H1 (cell line): ENCODE results near the gene ZNF527. TPM values are rescaled to one million over a fixed set of nuclear protein-coding genes. Genes with fewer than 3 reads are reported as not detected.

Source experiments
- CTCF ChIA-PET: fragments of 300-600 bp; sonication (Branson Sonifier 250); formaldehyde crosslinking; loops from one replicate; lab custom pipeline; 2021; ENCODE audit not compliant: partially characterized antibody; lab: Charles Lee
- POLR2A ChIA-PET: fragments of 300-600 bp; sonication (Branson Sonifier 250); formaldehyde crosslinking; loops from one replicate; lab custom pipeline; 2021; ENCODE audit warnings: inconsistent platforms; ENCODE audit not compliant: partially characterized antibody; lab: Charles Lee
- DNase-seq, 2 experiments: peaks; one replicate each; pipeline versions ENCODE4 v3.0.0 to v3.0.0-alpha.2; 2010 to 2022; ENCODE audit warnings: low spot score in 2 of 2, low read depth in 1 of 2, mixed read lengths in 1 of 2
- FAIRE-seq: peaks from 2 replicates; lab custom pipeline; 2011; peaks lifted over from hg19 to GRCh38; lab: Jason Lieb, UNC
- H2AFZ ChIP-seq: 2 replicates; pipeline ENCODE4 v1.8.1; 2012; ENCODE audit warnings: low read length, inconsistent platforms
- H2AK5ac ChIP-seq: 2 replicates; pipeline ENCODE4 v1.6.1; 2013; ENCODE audit warnings: low read depth, low read length
- H2BK120ac ChIP-seq: replicated peaks from 2 replicates; pipeline ENCODE3; 2013; ENCODE audit warnings: low read depth, low read length, inconsistent platforms
- H2BK12ac ChIP-seq: 2 replicates; pipeline ENCODE4 v1.6.1; 2013; ENCODE audit warnings: low read depth, low read length
- H2BK15ac ChIP-seq: 2 replicates; pipeline ENCODE4 v1.6.1; 2013; ENCODE audit warnings: low read length
- H2BK20ac ChIP-seq: 2 replicates; pipeline ENCODE4 v1.6.1; 2013; ENCODE audit warnings: low read length
- H2BK5ac ChIP-seq: 2 replicates; pipeline ENCODE4 v1.6.1; 2013; ENCODE audit warnings: low read depth, low read length
- H3K14ac ChIP-seq: 2 replicates; pipeline ENCODE4 v1.6.1; 2013; ENCODE audit warnings: inconsistent platforms; ENCODE audit not compliant: insufficient read length
- H3K18ac ChIP-seq: 2 replicates; pipeline ENCODE4 v1.6.1; 2013; ENCODE audit warnings: low read length; ENCODE audit errors: extremely low read depth
- H3K23ac ChIP-seq: 2 replicates; pipeline ENCODE4 v1.6.1; 2013; ENCODE audit warnings: inconsistent platforms; ENCODE audit not compliant: insufficient read length
- H3K23me2 ChIP-seq: 2 replicates; pipeline ENCODE4 v1.6.1; 2013; ENCODE audit warnings: low read depth, low read length
- H3K27ac ChIP-seq: 2 replicates; pipeline ENCODE4 v1.6.1; 2011; ENCODE audit warnings: low read depth, low read length, inconsistent platforms
- H3K27me3 ChIP-seq, 4 experiments: replicated peaks in 1 of 4; 1 replicate in 1 of 4; 2 replicates in 3 of 4; pipeline versions ENCODE4 v1.6.1 to v1.8.1; 2011 to 2013; ENCODE audit warnings: low read length in 3 of 4, mild to moderate bottlenecking in 3 of 4, inconsistent platforms in 2 of 4, mixed read lengths in 2 of 4, moderate library complexity in 1 of 4; ENCODE audit not compliant: control insufficient read depth in 3 of 4, insufficient read depth in 3 of 4; ENCODE audit errors: extremely low read depth in 1 of 4
- H3K36me3 ChIP-seq, 4 experiments: 2 replicates each; pipeline versions ENCODE4 v1.6.1 to v1.8.1; 2011 to 2013; ENCODE audit warnings: mild to moderate bottlenecking in 4 of 4, low read length in 3 of 4, moderate library complexity in 2 of 4, control low read depth in 1 of 4, inconsistent platforms in 1 of 4; ENCODE audit not compliant: insufficient read depth in 4 of 4, control insufficient read depth in 2 of 4
- H3K4ac ChIP-seq: replicated peaks from 2 replicates; pipeline ENCODE3; 2013; ENCODE audit warnings: low read length, low read depth, mixed read lengths, inconsistent platforms; ENCODE audit not compliant: insufficient read length
- H3K4me1 ChIP-seq, 4 experiments: replicated peaks in 1 of 4; 1 replicate in 1 of 4; 2 replicates in 3 of 4; pipeline versions ENCODE4 v1.6.1 to v1.8.1; 2011 to 2013; ENCODE audit warnings: low read length in 3 of 4, inconsistent platforms in 2 of 4, mixed read lengths in 1 of 4; ENCODE audit not compliant: insufficient read depth in 4 of 4, control insufficient read depth in 3 of 4
- H3K4me2 ChIP-seq, 2 experiments: 2 replicates each; pipeline versions ENCODE4 v1.6.1 to v1.8.1; 2011 to 2013; ENCODE audit warnings: low read depth in 2 of 2, low read length in 2 of 2, control low read depth in 1 of 2, inconsistent platforms in 1 of 2, mild to moderate bottlenecking in 1 of 2; ENCODE audit not compliant: insufficient read depth in 1 of 2
- H3K4me3 ChIP-seq, 4 experiments: fragments of 200-600, 300-600 bp in 1 of 4; sonication (generic), shearing (Covaris generic), sonication (Bioruptor Twin) in 1 of 4; 2 replicates each; pipeline versions ENCODE4 v1.5.1 to v1.8.1; 2011 to 2016; ENCODE audit warnings: low read length in 4 of 4, low read depth in 3 of 4, control low read depth in 2 of 4, inconsistent platforms in 2 of 4, mild to moderate bottlenecking in 2 of 4, mixed read lengths in 1 of 4, moderate library complexity in 1 of 4; ENCODE audit not compliant: insufficient read depth in 2 of 4; ENCODE audit errors: extremely low read depth in 1 of 4
- H3K56ac ChIP-seq: replicated peaks from 2 replicates; pipeline ENCODE3; 2013; ENCODE audit warnings: low read depth, mild to moderate bottlenecking, mixed read lengths, low read length, inconsistent platforms; ENCODE audit not compliant: insufficient read length
- H3K79me1 ChIP-seq: 2 replicates; pipeline ENCODE4 v1.6.1; 2013; ENCODE audit warnings: low read depth, low read length, control low read depth
- H3K79me2 ChIP-seq, 2 experiments: 2 replicates each; pipeline versions ENCODE4 v1.6.1 to v1.8.1; 2012 to 2013; ENCODE audit warnings: low read length in 2 of 2, mild to moderate bottlenecking in 2 of 2, inconsistent platforms in 1 of 2; ENCODE audit not compliant: insufficient read depth in 2 of 2, control insufficient read depth in 1 of 2
- H3K9ac ChIP-seq, 4 experiments: replicated peaks in 1 of 4; 1 replicate in 1 of 4; 2 replicates in 3 of 4; pipeline versions ENCODE4 v1.6.1 to v1.8.1; 2011 to 2013; ENCODE audit warnings: low read depth in 3 of 4, low read length in 3 of 4, control low read depth in 2 of 4, mild to moderate bottlenecking in 2 of 4, moderate library complexity in 2 of 4, inconsistent platforms in 1 of 4; ENCODE audit errors: extremely low read depth in 1 of 4
- H3K9me3 ChIP-seq, 2 experiments: 2 replicates each; pipeline versions ENCODE4 v1.6.1 to v1.8.1; 2012 to 2013; ENCODE audit warnings: mild to moderate bottlenecking in 2 of 2, moderate library complexity in 2 of 2, control low read depth in 1 of 2, inconsistent platforms in 1 of 2, low read depth in 1 of 2, low read length in 1 of 2, mixed read lengths in 1 of 2; ENCODE audit not compliant: insufficient read depth in 2 of 2
- H4K20me1 ChIP-seq, 2 experiments: replicated peaks in 1 of 2; 2 replicates each; pipeline versions ENCODE3 to v1.8.1; 2011 to 2013; ENCODE audit warnings: inconsistent platforms in 2 of 2, low read length in 2 of 2, mild to moderate bottlenecking in 1 of 2; ENCODE audit not compliant: insufficient read depth in 2 of 2, control insufficient read depth in 1 of 2
- H4K5ac ChIP-seq: 2 replicates; pipeline ENCODE4 v1.6.1; 2013; ENCODE audit warnings: low read length, low read depth, mixed read lengths, inconsistent platforms; ENCODE audit not compliant: insufficient read length
- H4K8ac ChIP-seq: 2 replicates; pipeline ENCODE4 v1.8.0; 2013; ENCODE audit warnings: mild to moderate bottlenecking, moderate library complexity, low read length, inconsistent platforms; ENCODE audit not compliant: insufficient read depth; ENCODE audit errors: extremely low read depth
- H4K91ac ChIP-seq: replicated peaks from 2 replicates; pipeline ENCODE3; 2013; ENCODE audit warnings: low read length, mixed read lengths, inconsistent platforms; ENCODE audit not compliant: insufficient read length
- FOSL1 ChIP-seq: IDR thresholded peaks from 2 replicates; pipeline ENCODE4 v1.6.1; 2011; ENCODE audit warnings: mild to moderate bottlenecking, low read depth, low read length, moderate library complexity; ENCODE audit not compliant: insufficient read depth
- ZNF274 ChIP-seq: IDR thresholded peaks from 2 replicates; pipeline ENCODE4 v1.7.0; 2012; ENCODE audit warnings: low read length, borderline replicate concordance; ENCODE audit errors: extremely low read depth
- WGBS, 2 experiments: shearing (Covaris generic) in 1 of 2; methylation state at CpG; one replicate each; pipeline versions ENCODE4 v1.1.6 to v1.1.7; 2013 to 2015; ENCODE audit warnings: low lambda C conversion rate in 2 of 2, mixed read lengths in 2 of 2, inconsistent platforms in 1 of 2, low coverage in 1 of 2, missing lambda C conversion rate in 1 of 2; ENCODE audit not compliant: insufficient replicate concordance in 2 of 2, insufficient coverage in 1 of 2, insufficient read length in 1 of 2; ENCODE audit errors: extremely low coverage in 1 of 2, missing lambda C conversion rate in 1 of 2; 5-methylcytosine and 5-hydroxymethylcytosine counted together
- polyA plus RNA-seq, 7 experiments: library from polyadenylated mRNA; depleted of rRNA in 3 of 7; stranded (reverse) in 5 of 7; unstranded in 2 of 7; fragments of >200 nt in 5 of 7; fragments of 200-250 nt in 2 of 7; gene quantifications; 1 replicate in 5 of 7; 2 replicates in 1 of 7; 4 replicates in 1 of 7; pipeline versions ENCODE4 v1.2.1 to v1.2.3, GENCODE V29; 2011 to 2013; ENCODE audit warnings: missing spikeins in 2 of 7, mixed read lengths in 2 of 7
- total RNA-seq: library from RNA; stranded (reverse); fragmentation: NEBNext Ultra II Directional; extraction: Animal tissue kit (Norgen Biotek cat#: 25700); gene quantifications from 2 replicates; pipeline ENCODE4 v1.2.1, GENCODE V29; 2021

Gene ZNF527
- total and polyA plus RNA-seq, 2 of the 8 experiments (the other 6 are each of a cell fraction or from before 2014, with no cell fraction given) = 2.1 to 4.5 TPM

GRCh38 chr19:37413313-37414084 is 42.6 kb downstream of the ZNF527 start:
- Histone ChIP-seq H3K79me1 (no peaks in the 10 kb centered on the region), H3K23ac (no peak overlapping the region), H2BK12ac (no peak overlapping the region), H3K14ac (no peak overlapping the region), H3K23me2 (no peaks in the 10 kb centered on the region), H2BK20ac (no peak overlapping the region), H3K4ac (no peak overlapping the region), H3K56ac (no peak overlapping the region), H3K36me3 (peaks cover 0 to 21% (median 8%) of the 10 kb centered on the region in 4 experiments; a peak in 3 of 8 replicates), H2BK120ac (no peak overlapping the region)
- DNase-seq = no peak
- TF ChIP-seq ZNF274 (peak; percentile 92), FOSL1 (no peak)
- TF ChIP-seq, all 59 proteins: peak for 1
- POLR2A ChIA-PET = no interaction called here
- Histone ChIP-seq H3K79me2 (no peaks in the 10 kb centered on the region), H4K8ac (no peak overlapping the region; the same call in 1 of the 2 replicates), H3K27me3 (no peaks in the 10 kb centered on the region), H2BK5ac (no peak overlapping the region), H2BK15ac (no peak overlapping the region), H3K4me3 (no peak overlapping the region), H4K20me1 (no peaks in the 10 kb centered on the region), H3K9ac (no peak overlapping the region), H2AFZ (no peak overlapping the region), H3K27ac (no peak overlapping the region), H3K4me2 (no peak overlapping the region), H4K91ac (no peak overlapping the region), H2AK5ac (no peak overlapping the region), H3K9me3 (peaks cover 53 to 67% of the 10 kb centered on the region in 2 experiments), H3K4me1 (no peaks in the 10 kb centered on the region), H3K18ac (no peak overlapping the region), H4K5ac (no peak overlapping the region)
- CTCF ChIA-PET = no interaction called here
- 95% methylated on average over 1 of the region's 1 CpG; no CpG with 5 or more reads in 1 of the 2 experiments for WGBS, 2 experiments
- no peak for FAIRE-seq
